Measurements from ENCODE around the gene CIB1.

Gene CIB1

GRCh38 chr15:90214553-90215196 is 19.1 kb downstream of the CIB1 start:
- DNase-seq: no peak

DNA sequence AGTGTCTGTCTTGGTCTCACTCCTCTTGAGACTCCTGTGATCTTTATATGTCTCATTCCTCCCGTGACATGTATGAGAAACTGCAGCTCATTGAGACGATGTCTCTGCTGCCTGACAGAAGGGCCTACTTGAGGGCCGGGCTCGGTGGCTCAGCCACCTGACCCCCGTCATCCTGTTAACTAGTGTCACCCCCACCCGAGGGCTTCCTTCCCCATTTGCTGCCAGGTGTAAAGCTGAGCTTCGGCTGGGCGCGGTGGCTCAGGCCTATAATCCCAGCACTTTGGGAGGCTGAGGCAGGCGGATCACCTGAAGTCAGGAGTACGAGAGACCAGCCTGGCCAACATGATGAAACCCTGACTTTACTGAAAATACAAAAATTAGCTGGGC is 19.9 kb downstream of the CIB1 start:
- DNase-seq: no peak

- DNase-seq: no peak
These were observed 20.5 kb downstream of the CIB1 start for GRCh38 chr15:90213122-90213817.

DNA sequence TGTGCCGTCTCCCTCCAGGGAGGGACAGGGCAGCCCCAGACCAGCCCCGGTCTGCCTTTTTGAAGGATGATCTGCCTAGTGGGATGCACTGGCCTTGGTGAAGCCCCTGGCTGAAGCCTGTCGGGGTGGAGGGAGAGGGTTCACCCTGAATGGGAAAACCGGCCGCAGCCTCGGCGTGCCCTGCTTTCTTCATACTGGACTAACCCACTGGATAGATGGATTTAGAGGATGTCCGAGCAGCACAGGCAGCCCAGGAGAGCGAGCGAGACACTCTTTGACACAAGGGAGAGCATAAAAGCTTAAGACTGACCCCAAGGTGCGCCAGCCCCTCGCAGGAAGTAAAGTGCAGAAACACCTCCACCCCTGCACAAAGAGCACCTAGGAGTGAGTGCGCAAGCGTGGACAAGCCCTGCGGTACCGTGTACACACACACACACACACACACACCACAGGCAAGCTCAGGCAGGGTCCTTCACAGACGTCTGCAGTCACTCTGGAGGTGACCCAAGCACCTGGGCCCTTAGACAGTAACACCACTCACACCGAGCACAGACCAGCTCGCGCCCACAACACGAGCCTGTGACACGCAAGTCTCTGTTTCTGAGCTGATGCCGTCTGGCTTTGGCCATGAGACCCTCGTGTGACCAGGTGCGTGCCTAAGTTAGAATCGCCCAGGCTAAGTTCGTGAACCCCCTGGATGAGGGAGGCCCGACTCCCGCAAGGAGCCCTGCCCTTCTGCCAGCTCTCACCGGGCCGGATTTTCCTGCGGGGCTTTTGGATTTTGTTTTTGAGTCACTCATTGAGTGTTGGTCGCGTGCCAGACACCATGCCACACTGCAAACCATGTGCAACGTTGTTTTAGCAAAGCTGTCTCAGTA is 21.3 kb downstream of the CIB1 start:
- no peak for DNase-seq

DNA sequence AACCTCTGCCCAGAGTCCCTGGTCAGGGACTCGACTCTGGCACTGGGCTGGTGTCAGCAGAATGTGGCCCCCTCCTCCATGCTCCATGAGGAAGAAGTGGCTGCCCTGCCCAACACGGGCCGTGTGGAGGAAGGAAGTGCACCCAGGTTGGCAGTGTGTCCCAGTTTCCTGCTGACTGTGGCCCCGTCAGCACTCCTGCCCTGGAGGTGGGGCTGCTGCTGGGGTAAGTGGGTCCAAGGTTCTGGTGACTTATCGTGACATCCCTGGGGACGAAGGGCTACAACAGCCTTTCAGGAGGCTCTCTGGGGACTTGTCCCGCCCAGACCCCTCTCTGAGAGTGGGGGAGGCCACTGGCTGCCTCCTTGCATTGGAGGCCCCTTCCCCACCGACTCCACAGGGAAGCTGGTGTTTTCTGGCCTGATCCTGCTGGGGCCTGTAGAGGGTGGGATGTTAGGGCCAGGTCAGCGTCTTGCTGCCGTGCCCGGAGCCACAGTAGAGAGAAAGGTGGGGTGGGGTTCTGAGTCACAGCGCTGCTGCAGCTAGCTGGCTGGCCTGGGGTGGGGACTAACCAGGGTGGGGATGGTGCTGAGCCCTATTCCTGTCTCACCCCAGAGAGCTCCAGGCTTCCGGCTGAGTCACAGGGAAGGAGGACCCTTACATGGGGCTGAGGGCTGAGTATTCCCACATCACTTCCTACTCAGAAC is 22.1 kb downstream of the CIB1 start:
- no peak for DNase-seq

DNA sequence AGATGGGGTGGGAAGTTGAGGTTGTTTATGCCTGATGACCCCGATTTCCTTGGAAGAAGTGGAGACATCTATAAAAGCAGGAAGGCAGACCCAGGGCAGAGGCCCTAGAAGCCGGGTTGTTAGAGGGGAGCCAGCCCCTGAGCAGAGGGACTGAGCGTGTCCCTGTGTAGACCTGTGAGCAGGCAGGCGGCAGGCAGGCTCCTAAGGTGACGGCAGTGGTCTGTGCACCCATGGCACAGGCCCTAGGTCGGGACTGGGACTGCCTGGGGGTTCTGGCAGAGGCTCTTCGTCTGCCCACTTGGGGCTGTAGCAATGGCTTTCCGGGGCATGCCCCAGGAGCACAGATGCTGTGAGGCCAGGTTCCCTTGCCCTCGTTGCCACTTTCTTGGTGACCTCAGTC is 22.7 kb downstream of the CIB1 start:
- DNase-seq: no peak

GRCh38 chr15:90210593-90210992 is 23.1 kb downstream of the CIB1 start:
- no peak for DNase-seq

GRCh38 chr15:90209591-90209990 is 24.1 kb downstream of the CIB1 start:
- DNase-seq: no peak

DNA sequence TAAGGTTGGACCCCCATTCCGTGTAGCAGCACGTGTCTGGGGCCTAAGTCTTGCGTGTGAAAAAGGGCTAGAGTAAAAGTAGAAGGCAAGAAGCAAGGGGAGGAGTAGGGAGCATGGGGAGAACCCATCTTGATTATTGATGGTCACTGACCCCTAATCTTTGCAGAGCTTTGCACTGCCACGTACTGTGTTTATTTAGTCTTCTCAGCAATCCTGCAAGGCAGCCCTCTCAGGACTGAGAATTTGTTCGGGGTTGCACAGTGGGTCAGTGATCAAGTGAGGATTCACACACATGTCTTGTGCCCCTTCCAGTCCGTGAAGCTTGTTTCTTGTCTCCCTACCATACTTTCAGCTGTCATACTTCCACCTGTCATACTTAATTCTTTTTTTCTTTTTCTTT is 25.4 kb downstream of the CIB1 start:
- no peak for DNase-seq

GRCh38 chr15:90207252-90207651 is 26.5 kb downstream of the CIB1 start:
- no peak for DNase-seq

DNA sequence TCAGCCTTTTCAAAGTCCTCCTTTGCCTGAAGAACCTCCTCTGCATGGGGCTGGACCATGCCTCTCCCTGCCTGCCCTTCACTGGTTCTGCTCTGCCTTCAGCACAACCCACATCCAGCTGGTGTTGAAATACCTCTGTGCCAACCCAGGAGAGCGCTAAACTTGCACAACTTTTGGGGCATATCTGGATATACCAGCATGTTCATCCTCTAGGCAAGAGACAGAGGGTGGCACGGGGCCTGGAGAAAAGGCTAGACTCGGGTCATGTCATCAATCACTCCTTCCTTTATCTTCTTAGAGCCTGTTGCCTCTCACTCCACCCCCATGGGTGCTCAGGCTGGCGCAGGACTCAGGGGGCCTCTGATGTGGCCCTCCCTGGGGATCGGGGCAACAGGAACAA is 27.9 kb downstream of the CIB1 start:
- DNase-seq: no peak

DNA sequence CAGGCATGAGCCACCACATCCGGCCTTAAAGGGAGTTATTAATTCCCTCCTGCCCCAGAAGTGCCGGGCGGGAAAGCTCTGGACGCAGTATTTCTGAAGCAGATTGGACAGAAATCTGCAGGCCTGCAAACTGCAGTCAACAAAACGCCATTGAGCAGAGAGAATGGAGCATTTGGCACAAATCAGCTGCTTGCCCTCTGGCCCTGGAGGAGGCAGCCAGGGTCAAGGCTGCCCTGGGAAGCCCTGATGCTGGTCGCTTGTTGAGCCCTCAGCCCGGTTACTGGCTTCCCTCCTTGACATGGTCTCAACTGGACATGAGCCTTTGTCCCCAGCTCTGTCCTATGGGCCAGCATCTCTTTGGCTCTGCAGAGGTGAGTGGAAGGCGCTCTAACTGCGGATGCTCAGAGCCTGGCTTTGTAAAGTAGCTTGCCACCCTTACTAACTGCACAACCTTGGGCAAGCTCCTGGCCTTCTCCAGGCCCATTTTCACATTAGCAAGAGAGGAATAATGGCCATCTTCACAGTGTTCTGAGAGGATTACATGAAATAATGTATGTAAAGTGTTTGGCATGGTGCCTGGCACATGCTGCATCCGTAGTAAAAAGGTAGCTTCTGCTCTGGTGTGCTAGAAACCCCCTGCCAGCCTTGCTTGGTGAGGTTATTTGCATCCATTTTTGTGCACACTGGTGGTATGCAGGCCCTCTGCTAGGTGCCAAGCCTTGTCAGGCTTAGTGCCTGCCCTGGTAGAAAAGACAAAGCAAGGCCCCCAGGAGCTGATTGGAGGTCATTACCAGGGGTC is 28.5 kb downstream of the CIB1 start:
- no peak for DNase-seq

- DNase-seq: no peak
These were observed 29.8 kb downstream of the CIB1 start for GRCh38 chr15:90203922-90204321.

DNA sequence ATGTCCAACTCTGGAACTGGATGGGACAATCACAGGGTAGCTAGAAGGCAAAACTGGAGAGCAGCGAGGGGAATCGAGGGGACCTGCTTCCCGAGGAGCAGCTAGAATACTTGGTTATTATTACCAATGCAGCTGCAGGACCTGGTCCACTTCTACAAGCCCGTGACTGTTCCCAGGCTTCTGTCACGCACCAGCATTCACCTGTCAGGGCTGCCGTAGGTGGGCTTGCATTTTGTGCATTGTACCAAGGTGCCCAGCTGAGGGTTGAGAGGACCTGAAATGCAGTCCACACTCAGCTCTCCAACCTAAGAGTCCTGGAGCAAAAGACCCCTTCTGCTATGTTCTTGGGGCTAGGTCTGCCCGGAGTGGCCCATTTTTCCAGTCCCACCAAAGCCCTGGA is 30.3 kb downstream of the CIB1 start:
- DNase-seq: no peak

DNA sequence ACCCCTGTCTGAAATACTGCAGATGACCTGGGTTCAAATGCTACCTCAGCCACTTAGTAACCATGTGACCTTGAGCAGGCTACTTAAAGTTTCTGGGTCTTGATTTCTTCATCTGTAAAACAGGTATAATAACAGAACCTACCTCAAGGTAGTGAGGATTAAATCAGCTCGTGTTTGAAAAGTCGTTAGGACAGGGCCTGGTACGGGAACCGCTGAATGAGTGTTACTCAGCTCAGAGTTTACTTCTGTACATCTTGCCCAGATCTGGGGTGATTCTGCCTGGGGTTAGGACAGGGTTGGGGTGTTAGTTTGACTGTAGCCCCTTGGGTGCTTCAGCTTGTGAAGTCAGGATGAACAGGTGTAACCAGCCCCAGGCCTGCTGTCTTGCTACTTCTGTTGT is 30.8 kb downstream of the CIB1 start:
- no peak for DNase-seq

GRCh38 chr15:90201944-90202375 is 31.8 kb downstream of the CIB1 start:
- DNase-seq: no peak

GRCh38 chr15:90201130-90201943 is 32.4 kb downstream of the CIB1 start, which contains the start of gene SEMA4B:
Gene SEMA4B (plus strand): TSS chr15:90201330. CDS start chr15:90201579, 249 bp downstream.
- peak; percentile 70 for DNase-seq

DNA sequence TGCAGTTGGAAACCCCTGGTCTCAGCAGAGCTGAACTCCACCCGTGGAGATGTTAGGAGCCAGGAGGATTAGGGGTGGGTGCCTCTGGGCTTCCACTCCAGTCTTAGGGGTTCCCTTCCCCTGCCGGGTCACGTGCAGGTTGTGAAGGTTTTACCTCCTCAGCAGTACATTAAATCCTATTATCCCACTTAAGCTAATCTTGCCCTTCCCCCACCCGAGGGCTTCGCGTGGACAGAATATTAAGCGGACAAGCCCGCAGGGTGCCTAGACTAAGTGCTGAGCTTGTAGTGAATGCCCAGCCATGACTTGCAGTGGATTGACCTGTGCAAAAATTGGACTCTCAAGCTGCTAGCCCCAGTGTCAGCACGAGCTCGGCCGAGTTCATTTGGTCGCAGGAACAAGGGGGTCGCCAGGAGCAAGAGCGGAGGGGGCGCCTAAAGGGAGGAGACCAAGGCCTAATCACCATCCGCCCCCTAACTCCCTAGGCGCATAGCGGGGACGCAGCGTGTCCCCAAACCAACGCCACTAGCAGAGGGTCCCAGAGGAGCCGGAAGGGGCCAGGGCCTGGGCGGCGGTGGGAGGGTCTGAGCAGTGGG is 33.1 kb downstream of the CIB1 start:
- no peak for DNase-seq

DNA sequence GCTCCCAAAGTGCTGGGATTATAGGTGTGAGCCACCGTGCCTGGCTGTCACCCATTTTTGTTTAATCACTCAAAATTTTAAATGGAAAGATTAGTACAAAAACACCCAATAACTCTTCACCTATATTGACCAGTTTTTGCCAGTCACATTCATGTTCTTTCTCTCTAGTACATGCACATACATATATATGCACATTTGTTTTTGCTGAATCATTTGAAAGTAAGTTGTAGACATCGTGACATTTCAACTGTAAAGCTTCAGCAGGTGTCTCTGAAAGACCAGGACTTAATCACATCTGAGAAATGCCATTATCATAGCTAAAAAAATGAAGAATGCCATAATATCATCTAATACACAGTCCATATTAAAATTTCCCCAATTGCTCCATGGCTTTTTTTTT is 39.1 kb downstream of the CIB1 start:
- DNase-seq: no peak

GRCh38 chr15:90192961-90193786 is 40.6 kb downstream of the CIB1 start:
- no peak for DNase-seq
